Kidney (tissue), 14 donors: Measurements from ENCODE around the gene VAT1L. TPM values are rescaled to one million over a fixed set of nuclear protein-coding genes. Genes with fewer than 3 reads are reported as not detected.

ENCODE experiments used
- DNase-seq, 5 donors: peaks; one replicate each; pipeline ENCODE4 v3.0.0-alpha.2; 2013 to 2020
- FAIRE-seq: peaks from 2 replicates; lab custom pipeline; 2012; peaks lifted over from hg19 to GRCh38; lab: Jason Lieb, UNC
- H3K27ac ChIP-seq, 2 donors: one replicate each; pipeline ENCODE4 v1.7.0; 2013; ENCODE audit warnings: low read depth in 2 of 2, low read length in 2 of 2, inconsistent platforms in 1 of 2
- H3K27me3 ChIP-seq: one replicate; pipeline ENCODE4 v1.7.1; 2013; ENCODE audit warnings: low read length, inconsistent platforms; ENCODE audit not compliant: control insufficient read depth, insufficient read depth
- H3K36me3 ChIP-seq, 3 donors: one replicate each; pipeline versions ENCODE4 v1.7.0 to v1.7.1; 2013; ENCODE audit warnings: low read length in 3 of 3, control low read depth in 1 of 3, inconsistent platforms in 1 of 3; ENCODE audit not compliant: insufficient read depth in 3 of 3, control insufficient read depth in 2 of 3
- H3K4me1 ChIP-seq, 3 donors: one replicate each; pipeline versions ENCODE4 v1.7.0 to v1.7.1; 2013; ENCODE audit warnings: low read length in 3 of 3, inconsistent platforms in 1 of 3, low read depth in 1 of 3; ENCODE audit not compliant: control insufficient read depth in 2 of 3, insufficient read depth in 2 of 3
- H3K4me3 ChIP-seq, 3 donors: one replicate each; pipeline versions ENCODE4 v1.7.0 to v1.8.1; 2013; ENCODE audit warnings: low read length in 3 of 3, control low read depth in 1 of 3, inconsistent platforms in 1 of 3
- H3K9ac ChIP-seq, 3 donors: one replicate each; pipeline versions ENCODE4 v1.7.0 to v1.7.1; 2013; ENCODE audit warnings: low read length in 3 of 3, control low read depth in 1 of 3, inconsistent platforms in 1 of 3
- H3K9me3 ChIP-seq, 3 donors: one replicate each; pipeline versions ENCODE4 v1.7.0 to v1.7.1; 2013; ENCODE audit warnings: low read length in 3 of 3, control low read depth in 1 of 3, inconsistent platforms in 1 of 3; ENCODE audit not compliant: control insufficient read depth in 2 of 3, insufficient read depth in 1 of 3
- intact Hi-C: fragments of 100-400 bp; cut with DNase I; formaldehyde crosslinking; loops from one replicate; pipeline ENCODE4 v1.11.1; 2022
- polyA plus RNA-seq: library from polyadenylated mRNA; stranded (reverse); fragments of 350-450 nt; fragmentation: Illumina TruSeq; extraction: RNeasy Lipid Tissue Mini Kit (QIAGEN cat#74804); gene quantifications from one replicate; pipeline ENCODE4 v1.2.3, GENCODE V29; 2014; ENCODE audit warnings: low read depth, low replicate concordance; ENCODE audit not compliant: insufficient read depth
- total RNA-seq: library from RNA; stranded (reverse); fragmentation: NEBNext Ultra II Directional; extraction: Animal tissue kit (Norgen Biotek cat#: 25700); gene quantifications from one replicate; pipeline ENCODE4 v1.2.1, GENCODE V29; 2021
- TF ChIP-seq, protein P1 (sequence below): IDR thresholded peaks from 3 replicates; pipeline ENCODE4 v1.5.1; 2012; ENCODE audit warnings: mild to moderate bottlenecking, moderate library complexity, borderline replicate concordance; ENCODE audit not compliant: insufficient read depth; ENCODE audit errors: extremely low read depth
- donor health status: control.
- donor health status: control.
- donor health status: control.
- donor health status: control.
- donor health status: control.
- donor health status: DM: yes; HTN: yes; CAD: no.
- donor health status: Normal renal cell carcinoma (clear cell type).

VAT1L gene
- total and polyA plus RNA-seq, 2 donors from 2014 or later = 0.85 to 4.5 TPM

DNA sequence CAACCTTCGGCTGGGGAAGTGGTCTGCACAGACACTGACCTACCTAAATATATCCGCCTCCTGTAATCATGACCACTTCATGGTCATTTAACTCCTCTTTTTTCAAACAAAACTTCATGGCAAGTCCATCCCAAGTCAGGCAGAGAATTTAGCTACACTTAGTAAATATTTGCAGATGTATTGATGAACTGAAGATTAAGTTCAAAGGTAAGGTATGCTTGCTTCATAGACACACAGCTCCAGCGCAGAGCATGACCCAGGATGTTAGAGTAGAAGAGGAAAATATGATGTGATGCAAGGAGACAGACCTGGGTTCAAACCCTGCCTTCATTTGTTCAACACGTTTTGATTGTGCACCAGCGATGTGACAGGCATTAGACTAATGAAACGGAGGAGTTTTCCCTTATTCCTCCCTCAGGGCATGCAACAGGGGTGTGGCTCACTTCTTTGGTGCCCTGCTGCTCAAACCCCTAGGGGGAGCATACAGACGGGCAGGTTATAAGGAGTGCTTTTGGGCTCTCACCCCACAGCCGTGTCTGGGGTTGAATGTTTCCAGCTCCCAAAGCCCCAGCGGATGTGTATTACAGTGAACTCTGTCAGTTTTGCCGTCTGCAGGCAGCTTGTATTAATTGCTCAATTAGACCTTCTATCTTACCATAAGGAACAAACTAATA, 210.1 kb downstream of the VAT1L start:
- Histone ChIP-seq H3K36me3 (no peaks in the 10 kb centered on the region), H3K9ac (no peak overlapping the region), H3K4me1 (no peaks in the 10 kb centered on the region), H3K27ac (no peak overlapping the region), H3K27me3 (no peaks in the 10 kb centered on the region), H3K4me3 (no peak overlapping the region), H3K9me3 (peaks cover 0 to 3% (median 2%) of the 10 kb centered on the region in 3 donors)
- TF ChIP-seq, protein P1, sequence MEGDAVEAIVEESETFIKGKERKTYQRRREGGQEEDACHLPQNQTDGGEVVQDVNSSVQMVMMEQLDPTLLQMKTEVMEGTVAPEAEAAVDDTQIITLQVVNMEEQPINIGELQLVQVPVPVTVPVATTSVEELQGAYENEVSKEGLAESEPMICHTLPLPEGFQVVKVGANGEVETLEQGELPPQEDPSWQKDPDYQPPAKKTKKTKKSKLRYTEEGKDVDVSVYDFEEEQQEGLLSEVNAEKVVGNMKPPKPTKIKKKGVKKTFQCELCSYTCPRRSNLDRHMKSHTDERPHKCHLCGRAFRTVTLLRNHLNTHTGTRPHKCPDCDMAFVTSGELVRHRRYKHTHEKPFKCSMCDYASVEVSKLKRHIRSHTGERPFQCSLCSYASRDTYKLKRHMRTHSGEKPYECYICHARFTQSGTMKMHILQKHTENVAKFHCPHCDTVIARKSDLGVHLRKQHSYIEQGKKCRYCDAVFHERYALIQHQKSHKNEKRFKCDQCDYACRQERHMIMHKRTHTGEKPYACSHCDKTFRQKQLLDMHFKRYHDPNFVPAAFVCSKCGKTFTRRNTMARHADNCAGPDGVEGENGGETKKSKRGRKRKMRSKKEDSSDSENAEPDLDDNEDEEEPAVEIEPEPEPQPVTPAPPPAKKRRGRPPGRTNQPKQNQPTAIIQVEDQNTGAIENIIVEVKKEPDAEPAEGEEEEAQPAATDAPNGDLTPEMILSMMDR = no peak
- DNase-seq (no peak), FAIRE-seq (no peak)
- intact Hi-C loops = no loop called here

DNA sequence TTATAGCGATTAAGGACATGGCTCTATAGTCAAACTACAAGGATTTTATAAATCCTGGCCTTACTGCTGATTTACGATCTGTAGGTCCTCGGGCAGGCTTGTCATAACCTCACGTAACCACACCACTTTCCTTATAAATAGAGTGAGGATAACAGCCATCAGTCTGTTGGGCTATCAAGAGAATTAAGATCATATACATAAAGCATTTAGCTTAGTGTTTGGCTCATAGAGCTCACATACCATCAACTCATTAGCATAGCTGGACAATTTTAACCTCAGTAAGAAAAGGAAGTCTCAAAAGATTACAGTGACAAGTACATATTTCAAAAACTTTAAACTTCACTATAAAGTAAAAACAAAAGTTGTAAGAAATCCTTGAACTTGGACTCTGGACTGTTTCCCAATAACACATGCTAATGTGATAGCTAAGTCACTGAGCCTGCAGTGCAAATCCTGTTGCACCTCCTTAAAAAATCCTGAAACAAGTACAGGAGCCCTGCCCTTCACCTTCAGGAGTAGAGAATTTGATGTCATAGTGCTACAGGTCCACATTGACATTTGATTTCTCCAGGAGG, 213.2 kb downstream of the VAT1L start:
- H3K4me1 ChIP-seq = no peaks in the 10 kb centered on the region
- DNase-seq (peak in 2 of 5 donors; percentile 16 to 59), FAIRE-seq (no peak)
- no peak overlapping the region for H3K9ac ChIP-seq
- H3K4me3 ChIP-seq = no peak overlapping the region
- no peak overlapping the region for H3K27ac ChIP-seq
- no peaks in the 10 kb centered on the region for H3K36me3 ChIP-seq
- no peaks in the 10 kb centered on the region for H3K27me3 ChIP-seq
- no peaks in the 10 kb centered on the region for H3K9me3 ChIP-seq
- intact Hi-C loops = no loop called here
- TF ChIP-seq, protein P1 = no peak

DNA sequence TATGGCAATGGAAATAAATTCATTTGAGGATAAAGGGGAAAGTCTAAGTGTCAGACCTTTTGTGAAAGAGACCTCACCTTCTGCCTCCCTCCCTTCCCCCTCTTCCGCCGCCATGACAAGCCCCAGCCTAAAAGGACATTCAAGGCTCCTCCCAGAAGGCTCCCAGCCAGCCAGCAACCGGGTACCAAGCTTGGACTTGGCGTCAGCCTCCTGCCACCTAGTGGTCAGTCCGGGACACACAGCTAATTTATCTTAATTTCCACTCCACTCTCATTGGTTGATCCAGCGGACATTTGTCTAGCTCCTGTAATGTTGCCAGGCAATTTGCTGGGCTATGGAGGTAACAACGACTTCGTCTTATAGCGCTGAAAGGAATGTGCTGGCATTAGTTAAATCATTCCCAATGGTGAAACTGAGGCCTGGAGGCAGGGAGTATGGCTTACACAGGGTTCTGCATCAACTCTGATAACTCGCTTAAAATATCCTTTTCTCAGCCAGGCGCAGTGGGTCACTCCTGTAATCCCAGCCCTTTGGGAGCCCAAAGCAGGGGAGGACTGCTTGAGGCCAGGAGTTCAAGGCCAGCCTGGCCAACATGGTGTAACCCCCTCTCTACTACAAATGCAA, 214.7 kb downstream of the VAT1L start:
- no peaks in the 10 kb centered on the region for H3K27me3 ChIP-seq
- intact Hi-C loops = no loop called here
- no peaks in the 10 kb centered on the region for H3K36me3 ChIP-seq
- no peak overlapping the region for H3K9ac ChIP-seq
- no peak for FAIRE-seq
- no peak overlapping the region for H3K27ac ChIP-seq
- H3K4me3 ChIP-seq = no peak overlapping the region
- no peaks in the 10 kb centered on the region for H3K9me3 ChIP-seq
- TF ChIP-seq, protein P1 = peak; percentile 77
- peak; percentile 84 to 91 (median 89) for DNase-seq
- H3K4me1 ChIP-seq = no peaks in the 10 kb centered on the region
